ENCODE results near the gene SIGLEC9. TPM values are rescaled to one million over a fixed set of nuclear protein-coding genes. Genes with fewer than 3 reads are reported as not detected.
"Not testable (repeated sequence)": the region's sequence is repeated elsewhere in the genome, so short reads cannot be mapped to it uniquely, and the experiment has no call there.

The SIGLEC9 gene
- polyA plus RNA-seq, 3 donors: 0.78 to 7.1 (median 4.3) TPM

GRCh38 chr19:51161266-51161665, 36.6 kb downstream of the SIGLEC9 start:
- no peak overlapping the region for H3K27ac ChIP-seq (ENCODE audit: low read depth, low read length)
- WGBS, 3 donors: 67 to 90% (median 87%) methylated on average over 1 of the region's 1 CpG

- 88 to 93% (median 93%) methylated on average over 4 of the region's 4 CpGs for WGBS, 3 donors
- H3K27ac ChIP-seq (ENCODE audit: low read depth, low read length): no peak overlapping the region
Observed at GRCh38 chr19:51161867-51162496, 37.3 kb downstream of the SIGLEC9 start.

GRCh38 chr19:51163257-51163656, 38.6 kb downstream of the SIGLEC9 start:
- WGBS, 3 donors: 48 to 73% (median 69%) methylated on average over 3 of the region's 3 CpGs
- no peak overlapping the region for H3K27ac ChIP-seq (ENCODE audit: low read depth, low read length)

GRCh38 chr19:51164215-51164614, 39.5 kb downstream of the SIGLEC9 start:
- 71 to 83% (median 76%) methylated on average over 3 of the region's 3 CpGs for WGBS, 3 donors
- H3K27ac ChIP-seq (ENCODE audit: low read depth, low read length): no peak overlapping the region

GRCh38 chr19:51166846-51167490, 42.3 kb downstream of the SIGLEC9 start:
- no peak overlapping the region for H3K27ac ChIP-seq (ENCODE audit: low read depth, low read length)
- 31 to 38% (median 32%) methylated on average over 9 of the region's 9 CpGs for WGBS, 3 donors

GRCh38 chr19:51168564-51169282, 44.0 kb downstream of the SIGLEC9 start:
- H3K27ac ChIP-seq (ENCODE audit: low read depth, low read length): no peak overlapping the region
- 69 to 76% (median 69%) methylated on average over 13 of the region's 13 CpGs for WGBS, 3 donors

GRCh38 chr19:51169283-51169918, 44.7 kb downstream of the SIGLEC9 start:
- H3K27ac ChIP-seq (ENCODE audit: low read depth, low read length): not testable (repeated sequence)
- whole genome bisulfite sequencing, 3 donors: 8 to 15% (median 8%) methylated on average over 11 of the region's 11 CpGs

- no peak overlapping the region for H3K27ac ChIP-seq (ENCODE audit: low read depth, low read length)
- WGBS, 3 donors: 76 to 80% (median 79%) methylated on average over 2 of the region's 2 CpGs
Observed at GRCh38 chr19:51172223-51172622, 47.5 kb downstream of the SIGLEC9 start.

GRCh38 chr19:51173681-51174080, 49.0 kb downstream of the SIGLEC9 start:
- no peak overlapping the region for H3K27ac ChIP-seq (ENCODE audit: low read depth, low read length)
- 53 to 54% (median 53%) methylated on average over 5 of the region's 5 CpGs for WGBS, 3 donors

GRCh38 chr19:51179256-51179655, 54.5 kb downstream of the SIGLEC9 start:
- WGBS, 3 donors: 13 to 26% (median 13%) methylated on average over 1 of the region's 1 CpG
- no peak overlapping the region for H3K27ac ChIP-seq (ENCODE audit: low read depth, low read length)

Other genes starting within 250 kb of the SIGLEC9 start
- gene KLK4, start 213.5 kb upstream of the SIGLEC9 start, polyA plus RNA-seq: not detected
- 1 to 10 TPM in 1 of 3 donors, under 1 TPM in 1, not detected in 1; 0.28 to 1.3 TPM for gene KLK5, start 171.9 kb upstream of the SIGLEC9 start, polyA plus RNA-seq
- gene KLK6, start 155.3 kb upstream of the SIGLEC9 start, polyA plus RNA-seq: under 1 TPM in 2 of 3 donors, not detected in 1; 0.03 to 0.18 TPM
- 1 to 10 TPM in 1 of 3 donors, under 1 TPM in 2; 0.03 to 1.3 (median 0.86) TPM for gene KLK7, start 141.0 kb upstream of the SIGLEC9 start, polyA plus RNA-seq
- gene KLK8, start 123.3 kb upstream of the SIGLEC9 start, polyA plus RNA-seq: 1 to 10 TPM in 2 of 3 donors, under 1 TPM in 1; 0.97 to 6.6 (median 1.3) TPM
- 1 to 10 TPM in 1 of 3 donors, under 1 TPM in 2; 0.15 to 1.3 (median 0.90) TPM for gene KLK10, start 105.2 kb upstream of the SIGLEC9 start, polyA plus RNA-seq
- gene KLK11, start 98.3 kb upstream of the SIGLEC9 start, polyA plus RNA-seq: 10 to 100 TPM in 1 of 3 donors, 1 to 10 TPM in 2; 4.3 to 12.1 (median 9.5) TPM
- under 1 TPM in 1 of 3 donors, not detected in 2; 0.55 TPM for gene KLK12, start 89.9 kb upstream of the SIGLEC9 start, polyA plus RNA-seq
- 1 to 10 TPM in 2 of 3 donors, not detected in 1; 1.2 to 1.3 TPM for gene KLK13, start 59.8 kb upstream of the SIGLEC9 start, polyA plus RNA-seq
- gene KLK14, start 42.0 kb upstream of the SIGLEC9 start, polyA plus RNA-seq: under 1 TPM in 2 of 3 donors, not detected in 1; 0.07 to 0.20 TPM
- gene CTU1, start 16.5 kb upstream of the SIGLEC9 start, polyA plus RNA-seq: 1 to 10 TPM; 1.2 to 4.9 (median 3.2) TPM
- 1 to 10 TPM in 2 of 3 donors, under 1 TPM in 1; 0.59 to 5.1 (median 2.3) TPM for gene SIGLEC7, start 17.4 kb downstream of the SIGLEC9 start, polyA plus RNA-seq
- 10 to 100 TPM in 1 of 3 donors, 1 to 10 TPM in 2; 1.5 to 10.6 (median 6.7) TPM for gene CD33, start 100.2 kb downstream of the SIGLEC9 start, polyA plus RNA-seq
- gene SIGLECL1, start 126.2 kb downstream of the SIGLEC9 start, polyA plus RNA-seq: not detected
- gene IGLON5, start 186.7 kb downstream of the SIGLEC9 start, polyA plus RNA-seq: 1 to 10 TPM in 1 of 3 donors, under 1 TPM in 2; 0.11 to 1.1 (median 0.28) TPM
- 1 to 10 TPM in 2 of 3 donors, under 1 TPM in 1; 0.48 to 1.7 (median 1.3) TPM for gene VSIG10L, start 217.2 kb downstream of the SIGLEC9 start, polyA plus RNA-seq
- gene ETFB, start 241.5 kb downstream of the SIGLEC9 start, polyA plus RNA-seq: 100 to 1,000 TPM in 2 of 3 donors, 10 to 100 TPM in 1; 99.6 to 407 (median 224) TPM
- gene CLDND2, start 244.1 kb downstream of the SIGLEC9 start, polyA plus RNA-seq: 1 to 10 TPM in 1 of 3 donors, under 1 TPM in 2; 0.48 to 3.3 (median 0.49) TPM
- 10 to 100 TPM in 1 of 3 donors, 1 to 10 TPM in 2; 1.5 to 10.3 (median 9.1) TPM for gene NKG7, start 247.7 kb downstream of the SIGLEC9 start, polyA plus RNA-seq

Data from adipose tissue (tissue), 3 donors.